Measurements from ENCODE around the gene NCAM2. TPM values are rescaled to one million over a fixed set of nuclear protein-coding genes. Genes with fewer than 3 reads are reported as not detected.
A peak's percentile ranks its signal among the peaks of the same experiment; 100 is the strongest.

The NCAM2 gene
- total and polyA plus RNA-seq, 8 donors: 0.06 to 11.0 (median 0.58) TPM; not detected in 1

DNA sequence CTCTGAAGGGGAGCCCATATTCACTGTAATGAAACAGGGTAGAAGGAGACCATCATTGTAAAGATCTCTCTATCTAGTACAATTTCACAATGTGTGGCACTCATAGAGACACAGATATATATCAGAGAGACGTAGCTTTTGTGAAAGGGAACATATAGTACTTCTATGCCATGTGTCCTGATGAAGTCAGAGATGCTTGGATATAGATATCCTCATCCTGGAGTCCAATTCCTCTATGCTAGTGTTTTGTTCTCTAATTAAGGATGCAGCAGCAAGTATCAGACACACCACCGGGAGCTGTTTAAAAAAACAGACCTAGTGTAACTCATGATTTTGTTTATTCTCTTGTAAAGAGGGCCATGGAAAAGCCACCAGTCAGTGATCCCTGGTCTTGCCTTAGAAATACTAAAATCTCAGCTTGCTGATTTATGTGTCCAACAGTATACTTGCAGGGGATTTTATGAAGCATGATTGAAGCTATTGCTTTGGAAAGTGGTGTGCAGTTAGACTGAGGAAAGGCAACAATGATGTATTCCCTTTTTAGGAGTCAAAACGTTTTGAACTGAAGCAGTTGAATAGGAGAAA is 2.5 kb downstream of the NCAM2 start:
- no peak for DNase-seq
- 42 to 52% (median 47%) methylated on average over 3 of the region's 3 CpGs for WGBS, 5 donors
- Histone ChIP-seq H3K27me3 (peaks cover 0 to 24% (median 16%) of the 10 kb centered on the region in 3 donors), H3K4me3 (no peak overlapping the region), H3K27ac (no peak overlapping the region), H3K9me3 (no peaks in the 10 kb centered on the region), H3K36me3 (no peaks in the 10 kb centered on the region), H3K4me1 (peaks cover 8 to 27% (median 19%) of the 10 kb centered on the region in 4 donors)
- intact Hi-C loops (cut with DNase I; ENCODE audit: low total_unique reads): no loop called here
- TF ChIP-seq POLR2AphosphoS5 (IDR thresholded peaks at IDR 0.05) (no peak), POLR2A (IDR thresholded peaks at IDR 0.05) (no peak), EP300 (IDR thresholded peaks at IDR 0.05) (no peak)
- TF ChIP-seq, protein P1, sequence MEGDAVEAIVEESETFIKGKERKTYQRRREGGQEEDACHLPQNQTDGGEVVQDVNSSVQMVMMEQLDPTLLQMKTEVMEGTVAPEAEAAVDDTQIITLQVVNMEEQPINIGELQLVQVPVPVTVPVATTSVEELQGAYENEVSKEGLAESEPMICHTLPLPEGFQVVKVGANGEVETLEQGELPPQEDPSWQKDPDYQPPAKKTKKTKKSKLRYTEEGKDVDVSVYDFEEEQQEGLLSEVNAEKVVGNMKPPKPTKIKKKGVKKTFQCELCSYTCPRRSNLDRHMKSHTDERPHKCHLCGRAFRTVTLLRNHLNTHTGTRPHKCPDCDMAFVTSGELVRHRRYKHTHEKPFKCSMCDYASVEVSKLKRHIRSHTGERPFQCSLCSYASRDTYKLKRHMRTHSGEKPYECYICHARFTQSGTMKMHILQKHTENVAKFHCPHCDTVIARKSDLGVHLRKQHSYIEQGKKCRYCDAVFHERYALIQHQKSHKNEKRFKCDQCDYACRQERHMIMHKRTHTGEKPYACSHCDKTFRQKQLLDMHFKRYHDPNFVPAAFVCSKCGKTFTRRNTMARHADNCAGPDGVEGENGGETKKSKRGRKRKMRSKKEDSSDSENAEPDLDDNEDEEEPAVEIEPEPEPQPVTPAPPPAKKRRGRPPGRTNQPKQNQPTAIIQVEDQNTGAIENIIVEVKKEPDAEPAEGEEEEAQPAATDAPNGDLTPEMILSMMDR (IDR thresholded peaks at IDR 0.05): no peak

DNA sequence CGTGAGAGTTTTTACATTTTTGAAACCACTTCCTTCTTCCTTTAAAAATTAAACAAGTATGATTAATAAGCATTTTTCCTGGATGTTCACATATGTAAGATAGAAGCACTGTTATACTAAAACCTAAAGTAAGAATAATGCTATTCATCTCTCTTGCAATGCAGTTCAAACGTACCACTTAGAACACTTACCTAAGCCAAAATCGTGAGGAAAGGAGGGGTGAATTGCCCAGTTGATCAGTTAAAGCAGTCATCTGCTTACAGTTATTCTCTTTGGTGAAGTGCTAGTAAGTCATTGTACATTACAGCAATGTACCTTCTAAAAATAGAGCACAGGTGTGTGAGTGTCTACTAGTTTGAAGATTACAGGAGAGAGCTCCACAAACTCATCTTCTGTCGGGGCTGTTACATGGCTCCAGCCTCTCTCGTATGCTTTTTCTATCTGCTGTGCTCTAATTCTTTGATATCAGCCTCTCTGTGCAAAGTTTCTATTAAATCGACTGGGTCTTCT is 3.4 kb downstream of the NCAM2 start:
- intact Hi-C loops (cut with DNase I; ENCODE audit: low total_unique reads): no loop called here
- Histone ChIP-seq H3K27ac (no peak overlapping the region), H3K27me3 (peaks cover 0 to 20% (median 16%) of the 10 kb centered on the region in 3 donors), H3K9me3 (no peaks in the 10 kb centered on the region), H3K4me1 (peaks cover 8 to 25% (median 18%) of the 10 kb centered on the region in 4 donors), H3K4me3 (no peak overlapping the region), H3K36me3 (no peaks in the 10 kb centered on the region)
- DNase-seq: no peak
- no peak for TF ChIP-seq EP300 (IDR thresholded peaks at IDR 0.05)
- TF ChIP-seq POLR2A (IDR thresholded peaks at IDR 0.05): no peak
- TF ChIP-seq POLR2AphosphoS5 (IDR thresholded peaks at IDR 0.05): no peak
- TF ChIP-seq, protein P1 (IDR thresholded peaks at IDR 0.05): no peak
- WGBS, 5 donors: 56 to 66% (median 65%) methylated on average over 6 of the region's 6 CpGs

- no peak for DNase-seq
- no peak overlapping the region for H3K4me3 ChIP-seq
- no peak overlapping the region for H3K27ac ChIP-seq
- H3K4me1 ChIP-seq: peaks cover 8 to 20% (median 13%) of the 10 kb centered on the region in 4 donors
- TF ChIP-seq POLR2AphosphoS5 (IDR thresholded peaks at IDR 0.05) (no peak), POLR2A (IDR thresholded peaks at IDR 0.05) (no peak), EP300 (IDR thresholded peaks at IDR 0.05) (no peak)
- TF ChIP-seq, protein P1 (IDR thresholded peaks at IDR 0.05): no peak
- H3K36me3 ChIP-seq: no peaks in the 10 kb centered on the region
- H3K27me3 ChIP-seq: peaks cover 0 to 15% (median 15%) of the 10 kb centered on the region in 3 donors
- WGBS, 5 donors: 31 to 52% (median 50%) methylated on average over 4 of the region's 4 CpGs
- intact Hi-C loops (cut with DNase I; ENCODE audit: low total_unique reads): no loop called here
- no peaks in the 10 kb centered on the region for H3K9me3 ChIP-seq
Observed at GRCh38 chr21:21002153-21002552, 3.9 kb downstream of the NCAM2 start.

- Histone ChIP-seq H3K36me3 (no peaks in the 10 kb centered on the region), H3K27me3 (no peaks in the 10 kb centered on the region), H3K27ac (no peak overlapping the region), H3K4me3 (no peak overlapping the region), H3K4me1 (peaks cover 0 to 7% (median 2%) of the 10 kb centered on the region in 4 donors), H3K9me3 (no peaks in the 10 kb centered on the region)
- peak in 1 of 2 donors; percentile 13 for DNase-seq
- WGBS, 5 donors: 42 to 55% (median 46%) methylated on average over 4 of the region's 4 CpGs
- TF ChIP-seq, protein P1 (IDR thresholded peaks at IDR 0.05): no peak
- TF ChIP-seq POLR2AphosphoS5 (IDR thresholded peaks at IDR 0.05) (no peak), POLR2A (IDR thresholded peaks at IDR 0.05) (no peak), EP300 (IDR thresholded peaks at IDR 0.05) (no peak)
- intact Hi-C loops (cut with DNase I; ENCODE audit: low total_unique reads): no loop called here
Observed at GRCh38 chr21:21003701-21004100, 5.5 kb downstream of the NCAM2 start.
